IMR-90 (cell line): ENCODE data around the gene FER. TPM values are rescaled to one million over a fixed set of nuclear protein-coding genes. Genes with fewer than 3 reads are reported as not detected.

Source experiments
- ATAC-seq: fragments of 200-7000 bp; cut with Tn5 transposase; 2 replicates; pipeline ENCODE4 v1.9.1; 2020; ENCODE audit warnings: low read depth, mild to moderate bottlenecking, moderate library complexity
- BruUV-seq: library from RNA; stranded (reverse); fragments of 400-500 nt; replicated peaks from 2 replicates; lab custom pipeline; 2021; lab: Mats Ljungman, UMichigan
- CTCF ChIA-PET: fragments of 300-600 bp; formaldehyde crosslinking; extraction: SDS; loops from one replicate; lab custom pipeline; 2021; ENCODE audit warnings: antibody characterized with exemption; lab: Yijun Ruan, JAX
- POLR2A ChIA-PET: fragments of 300-600 bp; sonication (Branson Sonifier 250); formaldehyde crosslinking; loops from one replicate; lab custom pipeline; 2022; ENCODE audit warnings: antibody characterized with exemption; ENCODE audit not compliant: unreplicated experiment; lab: Charles Lee
- DNase-seq: peaks from one replicate; pipeline ENCODE4 v3.0.0; 2013
- H2AFZ ChIP-seq: replicated peaks from 2 replicates; pipeline ENCODE3; 2013; ENCODE audit warnings: low read length, mild to moderate bottlenecking; ENCODE audit not compliant: poor library complexity
- H2AK5ac ChIP-seq: 2 replicates; pipeline ENCODE4 v1.6.1; 2013; ENCODE audit warnings: low read depth, low read length, inconsistent platforms
- H2AK9ac ChIP-seq: replicated peaks from 2 replicates; pipeline ENCODE3; 2013; ENCODE audit warnings: mild to moderate bottlenecking, low read depth, low read length, moderate library complexity; ENCODE audit not compliant: poor library complexity
- H2BK120ac ChIP-seq: 2 replicates; pipeline ENCODE4 v1.6.1; 2013; ENCODE audit warnings: low read depth, low read length, inconsistent platforms
- H2BK15ac ChIP-seq: 3 replicates; pipeline ENCODE4 v1.6.1; 2013; ENCODE audit warnings: low read depth, low read length, inconsistent platforms
- H2BK20ac ChIP-seq: 2 replicates; pipeline ENCODE4 v1.6.1; 2013; ENCODE audit warnings: low read depth, mild to moderate bottlenecking, inconsistent platforms, low read length, moderate library complexity
- H2BK5ac ChIP-seq: 2 replicates; pipeline ENCODE4 v1.6.1; 2013; ENCODE audit warnings: mild to moderate bottlenecking, low read depth, low read length, inconsistent platforms; ENCODE audit not compliant: poor library complexity, severe bottlenecking
- H3K14ac ChIP-seq: replicated peaks from 2 replicates; pipeline ENCODE4 v1.6.1; 2013; ENCODE audit warnings: low read depth, low read length, inconsistent platforms
- H3K18ac ChIP-seq: 2 replicates; pipeline ENCODE4 v1.6.1; 2013; ENCODE audit warnings: low read depth, low read length, control low read depth
- H3K23ac ChIP-seq: 2 replicates; pipeline ENCODE4 v1.6.1; 2013; ENCODE audit warnings: low read depth, low read length, inconsistent platforms
- H3K27ac ChIP-seq: 2 replicates; pipeline ENCODE4 v1.5.1; 2013; ENCODE audit warnings: mild to moderate bottlenecking, control low read depth, low read length; ENCODE audit not compliant: insufficient read depth
- H3K27me3 ChIP-seq: 2 replicates; pipeline ENCODE4 v1.6.1; 2013; ENCODE audit warnings: low read length; ENCODE audit not compliant: control insufficient read depth, insufficient read depth
- H3K36me3 ChIP-seq: 2 replicates; pipeline ENCODE4 v1.6.1; 2013; ENCODE audit warnings: low read length, mixed read lengths; ENCODE audit not compliant: control insufficient read depth, insufficient read depth
- H3K4ac ChIP-seq: 2 replicates; pipeline ENCODE4 v1.6.1; 2013; ENCODE audit warnings: low read depth, low read length, inconsistent platforms
- H3K4me1 ChIP-seq: 2 replicates; pipeline ENCODE4 v1.6.1; 2013; ENCODE audit warnings: low read length, mixed read lengths; ENCODE audit not compliant: control insufficient read depth, insufficient read depth
- H3K4me2 ChIP-seq: 2 replicates; pipeline ENCODE4 v1.6.1; 2013; ENCODE audit warnings: low read depth, mild to moderate bottlenecking, control low read depth, low read length, moderate library complexity
- H3K4me3 ChIP-seq: 2 replicates; pipeline ENCODE4 v1.5.1; 2013; ENCODE audit warnings: low read depth, mild to moderate bottlenecking, control low read depth, low read length, moderate library complexity; ENCODE audit not compliant: insufficient read depth
- H3K56ac ChIP-seq: 2 replicates; pipeline ENCODE4 v1.6.1; 2013; ENCODE audit warnings: low read length, inconsistent platforms; ENCODE audit not compliant: insufficient read depth; ENCODE audit errors: extremely low read depth
- H3K79me1 ChIP-seq, 2 experiments: 2 replicates each; pipeline ENCODE4 v1.6.1; 2013; ENCODE audit warnings: low read length in 2 of 2, inconsistent platforms in 1 of 2, low read depth in 1 of 2
- H3K9ac ChIP-seq: 2 replicates; pipeline ENCODE4 v1.6.1; 2013; ENCODE audit warnings: low read depth, low read length, control low read depth
- H3K9me1 ChIP-seq: 2 replicates; pipeline ENCODE4 v1.6.1; 2013; ENCODE audit warnings: low read length, inconsistent platforms; ENCODE audit not compliant: insufficient read depth
- H3K9me3 ChIP-seq: 2 replicates; pipeline ENCODE4 v1.6.1; 2013; ENCODE audit warnings: low read length; ENCODE audit not compliant: control insufficient read depth, insufficient read depth
- H4K20me1 ChIP-seq: 2 replicates; pipeline ENCODE4 v1.6.1; 2013; ENCODE audit warnings: low read length, inconsistent platforms; ENCODE audit not compliant: insufficient read depth
- H4K5ac ChIP-seq: 2 replicates; pipeline ENCODE4 v1.6.1; 2013; ENCODE audit warnings: mild to moderate bottlenecking, low read depth, low read length, control low read depth
- H4K8ac ChIP-seq, 2 experiments: 2 replicates each; pipeline ENCODE4 v1.6.1; 2013; ENCODE audit warnings: low read depth in 2 of 2, low read length in 2 of 2, control low read depth in 1 of 2, inconsistent platforms in 1 of 2
- H4K91ac ChIP-seq: 2 replicates; pipeline ENCODE4 v1.6.1; 2013; ENCODE audit warnings: low read depth, low read length, inconsistent platforms; ENCODE audit not compliant: insufficient read depth
- BHLHE40 ChIP-seq: fragments of 150-350 bp; IDR thresholded peaks from 2 replicates; pipeline ENCODE4 v1.6.1; 2016; ENCODE audit warnings: mild to moderate bottlenecking, low read depth, low read length
- NFE2L2 ChIP-seq: fragments of 150-350 bp; IDR thresholded peaks from 2 replicates; pipeline ENCODE4 v1.6.1; 2016; ENCODE audit warnings: low read depth, mild to moderate bottlenecking, low read length
- WGBS, 2 experiments: methylation state at CpG; one replicate each; pipeline versions ENCODE4 v1.1.5 to v1.1.7; 2013; ENCODE audit warnings: missing lambda C conversion rate in 2 of 2; ENCODE audit not compliant: insufficient read length in 1 of 2; ENCODE audit errors: extremely low coverage in 2 of 2; 5-methylcytosine and 5-hydroxymethylcytosine counted together
- dilution Hi-C: fragments of 300-500 bp; cut with HindIII; formaldehyde crosslinking; loops from one replicate; pipeline ENCODE4 v1.14.3; 2018; ENCODE audit warnings: low sequenced_read_pairs; ENCODE audit not compliant: unreplicated experiment
- in situ Hi-C: fragments of 300-500 bp; cut with MboI; formaldehyde crosslinking; loops from 3 replicates; pipeline ENCODE4 v1.14.3; 2019; ENCODE audit warnings: low sequenced_read_pairs, inconsistent platforms, mixed read lengths
- intact Hi-C: fragments of 100-400 bp; cut with micrococcal nuclease; formaldehyde crosslinking; loops from 2 replicates; pipeline ENCODE4 v1.10.0; 2022
- polyA plus RNA-seq, 3 experiments: library from polyadenylated mRNA; depleted of rRNA; stranded (reverse); fragments of >200 nt; gene quantifications; 2 replicates each; pipeline ENCODE4 v1.2.3, GENCODE V29; 2012; ENCODE audit warnings: low replicate concordance in 1 of 3
- total RNA-seq: library from RNA; depleted of rRNA; stranded (reverse); fragments of >200 nt; gene quantifications from 2 replicates; pipeline ENCODE4 v1.2.3, GENCODE V29; 2012

Gene FER
- total and polyA plus RNA-seq, 2 of the 4 experiments (the other 2 are of a cell fraction), result 3.5 to 32.4 TPM

DNA sequence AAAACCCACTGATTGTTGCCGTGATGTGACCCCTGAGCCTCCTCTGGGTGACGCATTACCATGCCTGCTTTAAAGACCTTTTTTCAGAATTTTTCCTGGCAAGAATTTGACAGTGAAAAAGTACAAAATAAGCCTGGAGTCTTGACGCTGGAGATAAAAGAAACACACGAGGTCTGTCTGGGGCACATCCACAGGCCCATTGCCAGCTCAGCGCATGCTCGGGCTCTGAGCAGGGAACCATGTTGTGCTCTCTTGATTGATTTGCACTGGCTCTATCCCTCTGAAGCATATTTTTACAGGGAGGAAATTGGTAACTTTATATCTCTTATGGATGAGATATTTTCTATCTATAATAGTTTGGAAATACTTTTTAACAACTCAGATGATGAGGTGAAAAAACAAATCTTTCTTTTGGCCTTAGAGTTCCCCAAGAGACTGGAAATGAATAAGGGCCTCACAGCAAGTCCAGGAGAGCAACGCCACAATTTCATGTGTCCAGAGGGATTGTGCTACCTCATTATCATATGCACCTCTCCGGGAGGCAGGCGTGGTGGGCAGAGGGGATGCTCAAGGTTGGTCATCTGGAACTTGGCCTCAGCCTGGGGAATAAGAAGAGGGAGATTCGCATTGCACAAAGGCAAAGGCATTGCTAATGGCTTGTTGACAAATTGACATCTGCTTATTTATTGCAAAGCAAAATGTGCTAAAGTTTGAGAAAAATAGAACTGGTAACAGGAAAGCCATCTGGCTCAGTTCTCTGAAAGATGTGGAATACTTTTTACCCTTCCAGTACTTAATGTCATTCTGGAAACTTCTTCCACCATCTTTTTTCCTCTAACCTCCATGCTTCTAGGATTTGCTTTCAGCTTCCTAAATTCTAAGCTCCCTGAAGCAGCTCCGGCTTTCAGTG, 478.3 kb downstream of the FER start (continued):
- TF ChIP-seq BHLHE40, result no peak

DNA sequence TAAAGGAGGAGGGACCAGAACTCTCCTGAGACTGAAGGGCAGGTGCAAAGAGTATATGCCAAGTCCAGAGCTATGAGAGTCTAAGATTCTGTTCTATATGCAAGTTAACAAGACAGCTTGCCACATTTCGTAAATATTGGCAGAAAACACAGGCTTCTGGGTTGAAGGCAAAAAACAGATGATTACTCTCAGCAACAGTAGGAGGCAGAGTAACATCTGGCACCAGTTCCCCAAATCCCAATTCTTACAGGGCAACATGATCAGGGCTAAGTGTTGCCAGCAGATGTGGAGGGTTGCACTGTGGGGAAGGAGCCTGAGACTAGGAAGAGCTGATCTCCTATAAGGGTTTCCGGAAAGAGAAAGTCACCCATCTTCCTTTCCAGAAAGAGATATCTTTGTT, 482.7 kb downstream of the FER start:
- dilution Hi-C loops, result no loop called here
- Histone ChIP-seq H3K9me1 (no peaks in the 10 kb centered on the region; the same call in 1 of the 2 replicates), H3K4me1 (no peaks in the 10 kb centered on the region), H3K4ac (no peak overlapping the region), H4K8ac (no peak overlapping the region), H4K20me1 (no peaks in the 10 kb centered on the region), H2BK20ac (no peak overlapping the region), H2BK120ac (no peak overlapping the region), H2AK5ac (no peak overlapping the region), H3K36me3 (no peaks in the 10 kb centered on the region), H2AFZ (no peak overlapping the region), H3K4me3 (no peak overlapping the region), H3K9me3 (no peaks in the 10 kb centered on the region), H3K9ac (no peak overlapping the region), H3K27me3 (peaks cover 2% of the 10 kb centered on the region), H3K18ac (no peak overlapping the region), H4K5ac (no peak overlapping the region), H2BK5ac (no peak overlapping the region), H4K91ac (no peak overlapping the region), H3K27ac (no peak overlapping the region), H3K4me2 (no peak overlapping the region), H2AK9ac (no peak overlapping the region), H3K14ac (no peak overlapping the region), H3K56ac (no peak overlapping the region), H3K23ac (no peak overlapping the region), H2BK15ac (no peak overlapping the region), H3K79me1 (no peaks in the 10 kb centered on the region)
- TF ChIP-seq NFE2L2, result no peak
- DNase-seq (no peak), ATAC-seq (no peak)
- ChIA-PET POLR2A (no interaction called here), CTCF (no interaction called here)
- no CpG with 5 or more reads among the region's 2 CpGs for WGBS, 2 experiments
- no TSS peak for BruUV-seq
- in situ Hi-C loops, result no loop called here
- intact Hi-C loops, result no loop called here
